GM19467 (cell line): Measurements from ENCODE around the gene PRB2.
"Not testable (repeated sequence)": the region's sequence is repeated elsewhere in the genome, so short reads cannot be mapped to it uniquely, and the experiment has no call there.

Experiments used
- ATAC-seq: cut with Tn5 transposase; IDR thresholded peaks from one replicate; pipeline ENCODE4 v1.9.1; 2021; ENCODE audit warnings: mild to moderate bottlenecking, moderate library complexity; ENCODE audit not compliant: unreplicated experiment

PRB2 gene

GRCh38 chr12:11395467-11395866, at the start of gene PRB2:
PRB2 (minus strand) TSS chr12:11395567; CDS start chr12:11395529, 38 bp downstream.
- not testable (repeated sequence) for ATAC-seq

GRCh38 chr12:11437966-11438365, 42.6 kb upstream of the PRB2 start:
- ATAC-seq = no peak

GRCh38 chr12:11433664-11434063, 38.3 kb upstream of the PRB2 start:
- no peak for ATAC-seq

GRCh38 chr12:11431486-11431885, 36.1 kb upstream of the PRB2 start:
- no peak for ATAC-seq

GRCh38 chr12:11427341-11427740, 32.0 kb upstream of the PRB2 start:
- ATAC-seq = no peak

GRCh38 chr12:11412731-11413130, 17.4 kb upstream of the PRB2 start:
- no peak for ATAC-seq

- ATAC-seq = no peak
Measured at GRCh38 chr12:11408096-11408495, 12.7 kb upstream of the PRB2 start.

- no peak for ATAC-seq
Measured at GRCh38 chr12:11397366-11397765, 2.0 kb upstream of the PRB2 start.

GRCh38 chr12:11391456-11391855, 3.9 kb downstream of the PRB2 start:
- ATAC-seq = not testable (repeated sequence)

GRCh38 chr12:11377420-11377819, 17.9 kb downstream of the PRB2 start:
- ATAC-seq = not testable (repeated sequence)

GRCh38 chr12:11361151-11361550, 34.2 kb downstream of the PRB2 start:
- no peak for ATAC-seq

- not testable (repeated sequence) for ATAC-seq
Measured at GRCh38 chr12:11360205-11360883, 35.0 kb downstream of the PRB2 start.

GRCh38 chr12:11351736-11352135, 43.6 kb downstream of the PRB2 start:
- ATAC-seq = not testable (repeated sequence)

GRCh38 chr12:11348439-11348838, 46.9 kb downstream of the PRB2 start:
- ATAC-seq = no peak

GRCh38 chr12:11347810-11348209, 47.6 kb downstream of the PRB2 start:
- ATAC-seq = no peak

GRCh38 chr12:11344500-11344899, 50.9 kb downstream of the PRB2 start:
- ATAC-seq = no peak
